K562 (cell line): ENCODE measurements around the gene TBC1D2. TPM values are rescaled to one million over a fixed set of nuclear protein-coding genes. Genes with fewer than 3 reads are reported as not detected.

Source experiments
- ATF1 ChIP-seq, 2 experiments: fragments of 450-650 bp in 1 of 2; IDR thresholded peaks; 2 replicates each; pipeline ENCODE4 v1.6.1; 2016; ENCODE audit warnings: missing compliant biosample characterization in 1 of 2, missing genetic modification characterization in 1 of 2
- E2F3 ChIP-seq: fragments of 250-450 bp; sonication (Bioruptor Pico); IDR thresholded peaks from 2 replicates; pipeline ENCODE4 v1.4.0; 2020; ENCODE audit warnings: mild to moderate bottlenecking
- PHTF2 ChIP-seq: fragments of 250-450 bp; sonication (Bioruptor Pico); IDR thresholded peaks from 2 replicates; pipeline ENCODE4 v1.5.0; 2021; ENCODE audit warnings: mild to moderate bottlenecking
- SREBF2 ChIP-seq: sonication (generic); formaldehyde crosslinking; IDR thresholded peaks from 2 replicates; pipeline ENCODE4 v1.4.0; 2020; ENCODE audit warnings: mild to moderate bottlenecking, missing genetic modification reagents
- TAL1 ChIP-seq: fragments of 450-650 bp; IDR thresholded peaks from 2 replicates; pipeline ENCODE4 v1.6.1; 2016; ENCODE audit warnings: mild to moderate bottlenecking
- TBP ChIP-seq: optimal IDR thresholded peaks from 2 replicates; pipeline ENCODE3; 2011; ENCODE audit warnings: low read depth, low read length, improper control_type of control experiment
- TEAD2 ChIP-seq: fragments of 450-650 bp; IDR thresholded peaks from 2 replicates; pipeline ENCODE4 v1.6.1; 2016; ENCODE audit warnings: missing genetic modification characterization, control low read depth, missing compliant biosample characterization
- USF2 ChIP-seq: sonication (generic); formaldehyde crosslinking; IDR thresholded peaks from 2 replicates; pipeline ENCODE4 v1.5.0; 2020; ENCODE audit warnings: missing genetic modification reagents
- polyA plus RNA-seq, 8 experiments: library from polyadenylated mRNA; depleted of rRNA in 4 of 8; stranded (reverse) in 5 of 8; unstranded in 3 of 8; fragments of >200 nt; fragmentation: Nextera tagmentation in 2 of 8; fragmentation: Illumina TruSeq in 1 of 8; extraction: Ambion mirVana in 2 of 8; extraction: Trizol in 1 of 8; gene quantifications; 2 replicates each; pipeline versions ENCODE4 v1.2.1 to v1.2.3, GENCODE V29; 2011 to 2014; ENCODE audit warnings: inconsistent platforms in 1 of 8, missing spikeins in 1 of 8
- total RNA-seq, 7 experiments: library from RNA; depleted of rRNA in 6 of 7; stranded (reverse); fragments of >200 nt in 6 of 7; fragmentation: Illumina TruSeq in 2 of 7; extraction: Trizol in 2 of 7; gene quantifications; 2 replicates each; pipeline versions ENCODE4 v1.2.1 to v1.2.3, GENCODE V29; 2011 to 2021; ENCODE audit warnings: low replicate concordance in 1 of 7
- TF ChIP-seq, protein P1 (sequence below): fragments of 450-650 bp; IDR thresholded peaks from 2 replicates; pipeline ENCODE4 v1.6.1; 2016; ENCODE audit warnings: mild to moderate bottlenecking, moderate library complexity
- TF ChIP-seq, protein P2 (sequence below): sonication (generic); formaldehyde crosslinking; IDR thresholded peaks from 2 replicates; pipeline ENCODE4 v1.8.0; 2023; ENCODE audit warnings: mild to moderate bottlenecking, missing genetic modification reagents
- TF ChIP-seq, protein P3 (sequence below): fragments of 250-450 bp; sonication (Bioruptor Pico); IDR thresholded peaks from 2 replicates; pipeline ENCODE4 v1.5.0; 2021
- TF ChIP-seq, protein P4 (sequence below): fragments of 250-450 bp; sonication (Bioruptor Pico); IDR thresholded peaks from 2 replicates; pipeline ENCODE4 v1.8.0; 2021; ENCODE audit warnings: borderline replicate concordance, mild to moderate bottlenecking, moderate library complexity; ENCODE audit not compliant: poor library complexity, severe bottlenecking

TBC1D2 gene
- total and polyA plus RNA-seq, 9 of the 15 experiments (the other 6 are each of a cell fraction or from before 2014, with no cell fraction given), result 0.10 to 7.0 (median 2.5) TPM

GRCh38 chr9:98255578-98256296 is at the start of gene TBC1D2 (continued):
- TF ChIP-seq, protein P1, sequence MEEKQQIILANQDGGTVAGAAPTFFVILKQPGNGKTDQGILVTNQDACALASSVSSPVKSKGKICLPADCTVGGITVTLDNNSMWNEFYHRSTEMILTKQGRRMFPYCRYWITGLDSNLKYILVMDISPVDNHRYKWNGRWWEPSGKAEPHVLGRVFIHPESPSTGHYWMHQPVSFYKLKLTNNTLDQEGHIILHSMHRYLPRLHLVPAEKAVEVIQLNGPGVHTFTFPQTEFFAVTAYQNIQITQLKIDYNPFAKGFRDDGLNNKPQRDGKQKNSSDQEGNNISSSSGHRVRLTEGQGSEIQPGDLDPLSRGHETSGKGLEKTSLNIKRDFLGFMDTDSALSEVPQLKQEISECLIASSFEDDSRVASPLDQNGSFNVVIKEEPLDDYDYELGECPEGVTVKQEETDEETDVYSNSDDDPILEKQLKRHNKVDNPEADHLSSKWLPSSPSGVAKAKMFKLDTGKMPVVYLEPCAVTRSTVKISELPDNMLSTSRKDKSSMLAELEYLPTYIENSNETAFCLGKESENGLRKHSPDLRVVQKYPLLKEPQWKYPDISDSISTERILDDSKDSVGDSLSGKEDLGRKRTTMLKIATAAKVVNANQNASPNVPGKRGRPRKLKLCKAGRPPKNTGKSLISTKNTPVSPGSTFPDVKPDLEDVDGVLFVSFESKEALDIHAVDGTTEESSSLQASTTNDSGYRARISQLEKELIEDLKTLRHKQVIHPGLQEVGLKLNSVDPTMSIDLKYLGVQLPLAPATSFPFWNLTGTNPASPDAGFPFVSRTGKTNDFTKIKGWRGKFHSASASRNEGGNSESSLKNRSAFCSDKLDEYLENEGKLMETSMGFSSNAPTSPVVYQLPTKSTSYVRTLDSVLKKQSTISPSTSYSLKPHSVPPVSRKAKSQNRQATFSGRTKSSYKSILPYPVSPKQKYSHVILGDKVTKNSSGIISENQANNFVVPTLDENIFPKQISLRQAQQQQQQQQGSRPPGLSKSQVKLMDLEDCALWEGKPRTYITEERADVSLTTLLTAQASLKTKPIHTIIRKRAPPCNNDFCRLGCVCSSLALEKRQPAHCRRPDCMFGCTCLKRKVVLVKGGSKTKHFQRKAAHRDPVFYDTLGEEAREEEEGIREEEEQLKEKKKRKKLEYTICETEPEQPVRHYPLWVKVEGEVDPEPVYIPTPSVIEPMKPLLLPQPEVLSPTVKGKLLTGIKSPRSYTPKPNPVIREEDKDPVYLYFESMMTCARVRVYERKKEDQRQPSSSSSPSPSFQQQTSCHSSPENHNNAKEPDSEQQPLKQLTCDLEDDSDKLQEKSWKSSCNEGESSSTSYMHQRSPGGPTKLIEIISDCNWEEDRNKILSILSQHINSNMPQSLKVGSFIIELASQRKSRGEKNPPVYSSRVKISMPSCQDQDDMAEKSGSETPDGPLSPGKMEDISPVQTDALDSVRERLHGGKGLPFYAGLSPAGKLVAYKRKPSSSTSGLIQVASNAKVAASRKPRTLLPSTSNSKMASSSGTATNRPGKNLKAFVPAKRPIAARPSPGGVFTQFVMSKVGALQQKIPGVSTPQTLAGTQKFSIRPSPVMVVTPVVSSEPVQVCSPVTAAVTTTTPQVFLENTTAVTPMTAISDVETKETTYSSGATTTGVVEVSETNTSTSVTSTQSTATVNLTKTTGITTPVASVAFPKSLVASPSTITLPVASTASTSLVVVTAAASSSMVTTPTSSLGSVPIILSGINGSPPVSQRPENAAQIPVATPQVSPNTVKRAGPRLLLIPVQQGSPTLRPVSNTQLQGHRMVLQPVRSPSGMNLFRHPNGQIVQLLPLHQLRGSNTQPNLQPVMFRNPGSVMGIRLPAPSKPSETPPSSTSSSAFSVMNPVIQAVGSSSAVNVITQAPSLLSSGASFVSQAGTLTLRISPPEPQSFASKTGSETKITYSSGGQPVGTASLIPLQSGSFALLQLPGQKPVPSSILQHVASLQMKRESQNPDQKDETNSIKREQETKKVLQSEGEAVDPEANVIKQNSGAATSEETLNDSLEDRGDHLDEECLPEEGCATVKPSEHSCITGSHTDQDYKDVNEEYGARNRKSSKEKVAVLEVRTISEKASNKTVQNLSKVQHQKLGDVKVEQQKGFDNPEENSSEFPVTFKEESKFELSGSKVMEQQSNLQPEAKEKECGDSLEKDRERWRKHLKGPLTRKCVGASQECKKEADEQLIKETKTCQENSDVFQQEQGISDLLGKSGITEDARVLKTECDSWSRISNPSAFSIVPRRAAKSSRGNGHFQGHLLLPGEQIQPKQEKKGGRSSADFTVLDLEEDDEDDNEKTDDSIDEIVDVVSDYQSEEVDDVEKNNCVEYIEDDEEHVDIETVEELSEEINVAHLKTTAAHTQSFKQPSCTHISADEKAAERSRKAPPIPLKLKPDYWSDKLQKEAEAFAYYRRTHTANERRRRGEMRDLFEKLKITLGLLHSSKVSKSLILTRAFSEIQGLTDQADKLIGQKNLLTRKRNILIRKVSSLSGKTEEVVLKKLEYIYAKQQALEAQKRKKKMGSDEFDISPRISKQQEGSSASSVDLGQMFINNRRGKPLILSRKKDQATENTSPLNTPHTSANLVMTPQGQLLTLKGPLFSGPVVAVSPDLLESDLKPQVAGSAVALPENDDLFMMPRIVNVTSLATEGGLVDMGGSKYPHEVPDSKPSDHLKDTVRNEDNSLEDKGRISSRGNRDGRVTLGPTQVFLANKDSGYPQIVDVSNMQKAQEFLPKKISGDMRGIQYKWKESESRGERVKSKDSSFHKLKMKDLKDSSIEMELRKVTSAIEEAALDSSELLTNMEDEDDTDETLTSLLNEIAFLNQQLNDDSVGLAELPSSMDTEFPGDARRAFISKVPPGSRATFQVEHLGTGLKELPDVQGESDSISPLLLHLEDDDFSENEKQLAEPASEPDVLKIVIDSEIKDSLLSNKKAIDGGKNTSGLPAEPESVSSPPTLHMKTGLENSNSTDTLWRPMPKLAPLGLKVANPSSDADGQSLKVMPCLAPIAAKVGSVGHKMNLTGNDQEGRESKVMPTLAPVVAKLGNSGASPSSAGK, result peak; percentile 34; the same call in 1 of the 2 replicates
- TF ChIP-seq, protein P2, sequence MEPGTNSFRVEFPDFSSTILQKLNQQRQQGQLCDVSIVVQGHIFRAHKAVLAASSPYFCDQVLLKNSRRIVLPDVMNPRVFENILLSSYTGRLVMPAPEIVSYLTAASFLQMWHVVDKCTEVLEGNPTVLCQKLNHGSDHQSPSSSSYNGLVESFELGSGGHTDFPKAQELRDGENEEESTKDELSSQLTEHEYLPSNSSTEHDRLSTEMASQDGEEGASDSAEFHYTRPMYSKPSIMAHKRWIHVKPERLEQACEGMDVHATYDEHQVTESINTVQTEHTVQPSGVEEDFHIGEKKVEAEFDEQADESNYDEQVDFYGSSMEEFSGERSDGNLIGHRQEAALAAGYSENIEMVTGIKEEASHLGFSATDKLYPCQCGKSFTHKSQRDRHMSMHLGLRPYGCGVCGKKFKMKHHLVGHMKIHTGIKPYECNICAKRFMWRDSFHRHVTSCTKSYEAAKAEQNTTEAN (CRISPR knock-in tag), result peak; percentile 83; the same call in 1 of the 2 replicates
- TF ChIP-seq, protein P3, sequence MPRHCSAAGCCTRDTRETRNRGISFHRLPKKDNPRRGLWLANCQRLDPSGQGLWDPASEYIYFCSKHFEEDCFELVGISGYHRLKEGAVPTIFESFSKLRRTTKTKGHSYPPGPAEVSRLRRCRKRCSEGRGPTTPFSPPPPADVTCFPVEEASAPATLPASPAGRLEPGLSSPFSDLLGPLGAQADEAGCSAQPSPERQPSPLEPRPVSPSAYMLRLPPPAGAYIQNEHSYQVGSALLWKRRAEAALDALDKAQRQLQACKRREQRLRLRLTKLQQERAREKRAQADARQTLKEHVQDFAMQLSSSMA (CRISPR knock-in tag), result no peak
- TF ChIP-seq TBP (peak; percentile 42), SREBF2 (CRISPR knock-in tag) (0 out of 2 replicates have a peak, but pooled peaks have one; percentile 30), USF2 (CRISPR knock-in tag) (no peak), TEAD2 (no peak), PHTF2 (0 out of 2 replicates have a peak, but pooled peaks have one; percentile 11), TAL1 (no peak), E2F3 (no peak; the same call in 1 of the 2 replicates), ATF1 (CRISPR knock-in tag; IDR thresholded peaks at IDR 0.05) (no peak), ATF1 (tag; IDR thresholded peaks at IDR 0.05) (peak; percentile 88)
- TF ChIP-seq, protein P4, sequence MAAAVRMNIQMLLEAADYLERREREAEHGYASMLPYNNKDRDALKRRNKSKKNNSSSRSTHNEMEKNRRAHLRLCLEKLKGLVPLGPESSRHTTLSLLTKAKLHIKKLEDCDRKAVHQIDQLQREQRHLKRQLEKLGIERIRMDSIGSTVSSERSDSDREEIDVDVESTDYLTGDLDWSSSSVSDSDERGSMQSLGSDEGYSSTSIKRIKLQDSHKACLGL, result no peak
